Stimulated activated CD8-positive, alpha-beta memory T cell treated with anti-CD3 and anti-CD28 coated beads, Interleukin-15, amount 100 ng/mL, for 24 hours (primary cell): Measurements from ENCODE around the gene MPV17L2.

Source experiments
- DNase-seq: peaks from one replicate; pipeline ENCODE4 v3.0.0-alpha.2; 2020; ENCODE audit warnings: low read depth

The MPV17L2 gene

GRCh38 chr19:18218600-18218999 lies 25.6 kb downstream of the MPV17L2 start:
- DNase-seq = no peak

GRCh38 chr19:18219911-18220631 lies 27.1 kb downstream of the MPV17L2 start:
- no peak for DNase-seq

- DNase-seq = no peak
Measured at GRCh38 chr19:18220632-18221275, 27.7 kb downstream of the MPV17L2 start.

GRCh38 chr19:18221815-18222725 lies 29.1 kb downstream of the MPV17L2 start:
- no peak for DNase-seq

- no peak for DNase-seq
Measured at GRCh38 chr19:18223860-18224524, 31.0 kb downstream of the MPV17L2 start.

- peak; percentile 73 for DNase-seq
Measured at GRCh38 chr19:18224525-18225354, 31.7 kb downstream of the MPV17L2 start.

GRCh38 chr19:18225355-18225701 lies 32.3 kb downstream of the MPV17L2 start:
- DNase-seq = no peak

- no peak for DNase-seq
Measured at GRCh38 chr19:18225702-18226468, 32.9 kb downstream of the MPV17L2 start, which contains the start of gene PDE4C. Gene PDE4C, minus strand, starts transcription at chr19:18226438. Its CDS starts 23 bp downstream, at chr19:18226415.

- DNase-seq = no peak
Measured at GRCh38 chr19:18226956-18227780, 34.1 kb downstream of the MPV17L2 start.

- no peak for DNase-seq
Measured at GRCh38 chr19:18227781-18228271, 34.8 kb downstream of the MPV17L2 start.

- DNase-seq = no peak
Measured at GRCh38 chr19:18229474-18229873, 36.5 kb downstream of the MPV17L2 start.

- no peak for DNase-seq
Measured at GRCh38 chr19:18229915-18230314, 36.9 kb downstream of the MPV17L2 start.

GRCh38 chr19:18230941-18231734 lies 38.1 kb downstream of the MPV17L2 start:
- DNase-seq = no peak

- no peak for DNase-seq
Measured at GRCh38 chr19:18231775-18232174, 38.8 kb downstream of the MPV17L2 start.

- no peak for DNase-seq
Measured at GRCh38 chr19:18232540-18233223, 39.7 kb downstream of the MPV17L2 start.

GRCh38 chr19:18233224-18233825 lies 40.3 kb downstream of the MPV17L2 start:
- DNase-seq = no peak

- DNase-seq = no peak
Measured at GRCh38 chr19:18234194-18234593, 41.2 kb downstream of the MPV17L2 start.
